Left lobe of liver (tissue), 2 donors: ENCODE data around the gene TMEM62. TPM values are rescaled to one million over a fixed set of nuclear protein-coding genes. Genes with fewer than 3 reads are reported as not detected.
"Not testable (repeated sequence)": the region's sequence is repeated elsewhere in the genome, so short reads cannot be mapped to it uniquely, and the experiment has no call there.

ENCODE experiments used
- ATAC-seq: fragments of 200-7000 bp; cut with Tn5 transposase; one replicate; pipeline ENCODE4 v1.9.1; 2020; ENCODE audit warnings: mild to moderate bottlenecking, moderate library complexity
- DNase-seq: peaks from one replicate; pipeline ENCODE4 v3.0.0-alpha.2; 2020; ENCODE audit warnings: low spot score
- total RNA-seq: library from RNA; stranded (reverse); gene quantifications from one replicate; pipeline ENCODE4 v1.2.1, GENCODE V29; 2021
- donor health status: DM: no; HTN: no; CAD: no; lungs with moderate emphysema.
- donor health status: DM: no; HTN: yes; CAD: no.

Gene TMEM62
- total RNA-seq, 1 donor from 2014 or later, result 7.8 TPM

DNA sequence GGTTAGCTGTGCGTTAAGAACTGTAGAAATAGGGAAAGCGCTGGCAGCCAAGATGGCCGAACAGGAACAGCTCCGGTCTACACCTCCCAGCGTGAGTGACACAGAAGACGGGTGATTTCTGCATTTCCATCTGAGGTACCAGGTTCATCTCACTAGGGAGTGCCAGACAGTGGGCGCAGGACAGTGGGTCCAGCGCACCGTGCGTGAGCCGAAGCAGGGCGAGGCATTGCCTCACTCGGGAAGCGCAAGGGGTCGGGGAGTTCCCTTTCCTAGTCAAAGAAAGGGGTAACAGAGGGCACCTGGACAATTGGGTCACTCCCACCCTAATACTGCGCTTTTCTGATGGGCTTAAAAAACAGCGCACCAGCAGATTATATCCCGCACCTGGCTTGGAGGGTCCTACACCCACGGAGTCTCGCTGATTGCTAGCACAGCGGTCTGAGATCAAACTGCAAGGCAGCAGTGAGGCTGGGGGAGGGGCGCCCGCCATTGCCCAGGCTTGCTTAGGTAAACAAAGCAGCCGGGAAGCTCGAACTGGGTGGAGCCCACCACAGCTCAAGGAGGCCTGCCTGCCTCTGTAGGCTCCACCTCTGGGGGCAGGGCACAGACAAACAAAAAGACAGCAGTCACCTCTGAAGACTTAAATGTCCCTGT is 42.4 kb downstream of the TMEM62 start:
- not testable (repeated sequence) for DNase-seq, ATAC-seq

DNA sequence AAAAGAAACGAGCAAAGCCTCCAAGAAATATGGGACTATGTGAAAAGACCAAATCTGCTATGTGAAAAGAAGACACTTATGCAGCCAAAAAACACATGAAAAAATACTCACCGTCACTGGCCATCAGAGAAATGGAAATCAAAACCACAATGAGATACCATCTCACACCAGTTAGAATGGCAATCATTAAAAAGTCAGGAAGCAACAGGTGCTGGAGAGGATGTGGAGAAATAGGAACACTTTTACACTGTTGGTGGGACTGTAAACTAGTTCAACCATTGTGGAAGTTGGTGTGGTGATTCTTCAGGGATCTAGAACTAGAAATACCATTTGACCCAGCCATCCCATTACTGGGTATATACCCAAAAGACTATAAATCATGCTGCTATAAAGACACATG is 43.8 kb downstream of the TMEM62 start:
- not testable (repeated sequence) for ATAC-seq, DNase-seq

DNA sequence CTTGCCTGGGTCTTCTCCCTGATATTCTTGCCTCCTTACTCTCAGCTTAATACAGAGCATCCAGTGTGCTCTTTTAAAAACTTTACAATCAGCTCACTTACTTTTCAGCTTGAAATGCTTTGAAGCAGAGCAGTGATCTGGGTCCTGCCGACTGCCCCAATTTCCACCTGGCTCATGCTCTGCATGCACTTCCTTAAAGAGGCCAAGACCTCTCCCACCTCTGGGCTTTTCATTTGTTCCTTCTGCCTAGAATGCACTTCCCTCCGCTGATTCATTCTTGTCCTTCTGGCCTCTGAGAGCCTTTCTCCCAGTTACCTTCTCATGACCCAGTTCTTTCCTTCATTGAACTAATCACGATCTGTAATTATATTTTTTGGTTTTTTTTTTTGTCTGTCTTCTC is 49.9 kb downstream of the TMEM62 start:
- DNase-seq (no peak), ATAC-seq (no peak)

DNA sequence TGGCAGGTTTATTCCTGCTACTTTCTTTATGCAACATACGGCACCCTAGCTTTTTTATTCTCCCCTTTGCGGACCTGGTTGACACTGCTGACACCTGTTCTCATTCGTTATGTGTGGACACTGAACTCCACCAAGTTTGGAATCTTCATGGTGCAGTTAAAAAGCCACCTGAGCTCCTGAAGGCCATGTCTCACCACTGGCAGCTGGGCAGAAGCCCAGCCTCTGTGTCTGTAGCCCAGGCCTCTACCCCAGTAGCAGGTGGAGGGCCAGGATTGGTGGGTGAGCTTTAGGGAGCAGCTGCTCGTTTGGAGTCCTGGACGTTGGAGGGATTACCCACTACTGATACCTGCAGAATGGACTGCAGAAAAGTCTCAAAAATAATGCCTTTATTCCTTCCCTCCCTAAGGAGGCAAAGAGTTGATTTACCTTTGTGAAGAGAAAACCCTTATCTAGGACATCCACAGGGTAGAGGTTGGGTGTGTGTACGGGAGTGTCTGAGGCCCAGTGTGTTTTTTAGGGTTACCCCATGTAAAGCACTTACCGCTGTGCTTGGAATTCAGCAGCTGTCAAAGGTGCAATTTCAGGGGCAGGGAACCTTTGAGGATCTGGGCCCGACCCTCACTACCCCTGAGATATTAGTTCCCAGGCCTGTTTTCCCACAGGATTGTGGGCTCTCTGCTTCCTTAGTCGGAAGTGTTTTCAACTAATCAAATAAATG is 51.2 kb downstream of the TMEM62 start:
- ATAC-seq (no peak), DNase-seq (no peak)

DNA sequence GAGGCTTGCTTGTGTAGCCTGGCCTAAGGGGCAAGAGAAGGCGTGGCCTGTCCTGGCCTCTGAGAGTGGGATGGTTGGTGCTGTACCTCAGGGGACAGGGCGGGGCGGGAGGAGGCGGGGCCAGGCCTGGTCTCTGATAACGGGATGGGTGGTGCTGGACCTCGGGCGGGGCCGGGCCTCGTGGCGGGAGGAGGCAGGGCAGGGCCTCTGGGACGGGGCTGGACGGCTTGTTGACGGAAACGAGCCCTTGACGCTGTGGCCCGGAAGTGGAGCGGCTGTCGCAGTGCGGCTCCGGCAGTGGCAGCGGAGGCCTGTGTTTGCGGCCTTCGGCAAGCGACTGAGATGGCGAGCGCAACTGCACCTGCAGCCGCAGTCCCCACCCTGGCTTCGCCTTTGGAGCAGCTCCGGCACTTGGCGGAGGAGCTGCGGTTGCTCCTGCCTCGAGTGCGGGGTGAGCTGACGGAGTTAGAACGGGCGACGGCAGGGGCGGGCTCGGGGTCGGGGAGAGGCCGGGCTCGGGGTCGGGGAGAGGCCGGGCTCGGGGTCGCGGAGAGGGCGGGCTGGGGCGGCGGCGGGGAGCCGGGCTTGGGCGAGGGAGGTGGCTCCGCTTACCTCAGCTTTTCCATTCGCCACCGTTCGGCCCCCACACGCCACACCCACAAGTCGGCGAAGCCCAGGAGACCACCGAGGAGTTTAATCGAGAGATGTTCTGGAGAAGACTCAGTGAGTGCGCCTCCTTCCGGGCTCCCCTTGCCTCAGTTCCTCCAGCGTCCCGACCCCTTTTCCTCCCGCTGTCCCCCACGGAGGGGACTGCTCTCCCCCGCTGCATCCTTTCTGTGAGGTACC is 52.0 kb downstream of the TMEM62 start, which contains the start of gene CCNDBP1:
CCNDBP1 (plus strand) TSS at position 247 of the 846 bp plus-strand sequence; CDS start at position 343, 96 bp downstream.
- DNase-seq, result peak; percentile 97
- ATAC-seq, result peak; percentile 98

DNA sequence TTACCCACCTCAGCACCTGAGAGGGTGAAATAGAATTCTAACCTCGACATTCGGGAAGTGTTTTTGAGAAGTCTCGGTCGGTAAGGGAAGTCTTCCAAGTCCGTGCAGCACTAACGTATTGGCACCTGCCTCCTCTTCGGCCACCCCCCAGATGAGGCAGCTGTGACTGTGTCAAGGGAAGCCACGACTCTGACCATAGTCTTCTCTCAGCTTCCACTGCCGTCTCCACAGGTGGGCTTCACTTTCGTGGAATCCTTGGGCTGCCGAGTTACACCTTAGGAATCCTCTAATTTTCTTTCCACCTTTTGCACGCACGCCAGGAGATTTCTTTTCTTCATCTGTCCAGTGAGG is 52.6 kb downstream of the TMEM62 start:
- ATAC-seq, result peak; percentile 18

DNA sequence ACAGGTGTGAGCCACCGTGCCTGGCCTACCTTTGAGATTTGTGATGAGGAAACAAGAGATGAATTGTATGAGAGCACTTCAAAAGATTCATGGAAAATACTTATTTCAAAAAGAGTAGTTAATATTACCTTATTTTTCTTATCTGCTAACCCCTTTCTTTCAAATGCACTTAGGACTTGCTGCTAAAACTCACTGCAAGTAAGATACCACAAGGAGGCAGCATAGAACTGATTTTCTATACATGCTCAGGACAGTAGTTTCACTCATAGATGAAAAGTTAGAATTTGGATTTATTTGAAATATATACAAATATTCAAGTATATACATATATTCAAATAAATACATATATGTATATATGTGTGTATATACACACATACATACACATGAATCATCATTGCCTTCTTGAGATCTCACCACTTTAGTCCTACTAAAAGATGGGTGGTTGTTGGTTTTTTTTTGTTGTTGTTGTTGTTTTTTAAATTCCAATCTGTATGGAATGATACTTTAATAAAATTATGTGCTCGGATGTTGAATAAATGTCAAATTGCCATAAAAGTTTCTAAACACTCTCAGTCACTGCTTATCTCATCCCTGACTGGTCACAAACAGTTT is 54.3 kb downstream of the TMEM62 start:
- ATAC-seq (no peak), DNase-seq (no peak)

More for the DNA sequence above, 52.6 kb downstream of the TMEM62 start:
- DNase-seq, result no peak

DNA sequence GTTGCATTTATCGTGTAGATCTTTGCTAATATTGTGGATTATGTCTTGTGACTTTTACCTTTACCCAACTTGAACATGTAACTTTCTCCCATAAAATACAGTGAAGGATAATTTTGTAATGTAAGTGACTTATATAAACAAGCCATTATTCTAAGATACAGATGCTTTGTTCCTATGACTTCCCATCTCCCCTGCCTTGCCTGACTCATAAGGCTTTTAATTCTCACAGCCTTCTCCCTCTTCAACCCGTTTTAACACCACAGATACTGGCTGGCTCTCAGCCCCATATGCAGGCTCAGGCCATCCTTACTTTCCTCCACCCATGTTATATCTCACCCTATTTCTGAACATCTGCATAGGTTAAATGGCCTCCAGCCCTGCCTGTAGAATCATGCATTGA is 55.9 kb downstream of the TMEM62 start:
- DNase-seq (no peak), ATAC-seq (no peak)

DNA sequence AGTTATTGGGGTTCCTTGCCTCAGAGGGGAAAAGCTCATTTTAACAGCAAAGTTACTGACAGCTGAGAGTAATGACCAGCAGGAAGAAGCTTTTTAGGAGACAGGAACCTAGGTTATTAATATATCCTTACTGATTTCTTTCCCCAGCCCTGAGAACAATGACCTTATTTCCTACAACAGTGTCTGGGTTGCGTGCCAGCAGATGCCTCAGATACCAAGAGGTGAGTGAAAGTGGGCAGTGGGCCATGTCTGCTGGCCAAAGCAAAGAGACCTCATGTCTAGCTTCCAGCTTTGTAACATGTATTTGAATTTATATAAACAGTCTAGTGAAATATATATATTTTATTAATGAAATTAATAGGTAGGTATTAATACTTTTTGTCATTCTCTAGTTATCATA is 56.8 kb downstream of the TMEM62 start:
- no peak for DNase-seq
- ATAC-seq, result peak; percentile 25

DNA sequence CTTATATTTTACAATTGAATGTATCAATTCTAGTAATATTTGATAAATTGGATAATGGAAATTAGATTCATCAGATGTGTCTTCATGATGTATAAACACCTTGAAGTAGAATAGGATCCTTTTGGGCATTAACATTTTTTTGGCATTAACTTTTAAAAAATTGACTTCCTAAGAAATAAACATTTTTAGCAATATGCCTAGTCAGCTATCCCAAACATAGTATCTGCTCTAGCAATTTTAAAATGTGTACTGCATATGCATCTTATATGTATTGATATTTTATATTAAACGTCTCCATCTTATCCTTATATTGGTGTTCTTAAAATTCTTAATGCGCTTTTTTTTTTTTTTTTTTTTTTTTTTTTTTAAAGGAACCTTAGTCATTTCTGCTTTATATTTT is 60.3 kb downstream of the TMEM62 start:
- DNase-seq (no peak), ATAC-seq (no peak)

DNA sequence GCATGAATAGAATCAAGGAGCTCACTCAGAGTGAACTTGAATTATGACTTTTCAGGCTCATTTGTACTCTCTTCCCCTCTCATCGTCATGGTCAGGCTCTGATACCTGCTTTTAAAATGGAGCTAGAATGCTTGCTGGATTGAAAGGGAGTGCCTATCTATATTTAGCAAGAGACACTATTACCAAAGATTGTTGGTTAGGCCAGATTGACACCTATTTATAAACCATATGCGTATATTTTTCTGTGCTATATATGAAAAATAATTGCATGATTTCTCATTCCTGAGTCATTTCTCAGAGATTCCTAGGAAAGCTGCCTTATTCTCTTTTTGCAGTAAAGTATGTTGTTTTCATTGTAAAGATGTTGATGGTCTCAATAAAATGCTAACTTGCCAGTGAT is 61.4 kb downstream of the TMEM62 start:
- ATAC-seq, result no peak
- no peak for DNase-seq

DNA sequence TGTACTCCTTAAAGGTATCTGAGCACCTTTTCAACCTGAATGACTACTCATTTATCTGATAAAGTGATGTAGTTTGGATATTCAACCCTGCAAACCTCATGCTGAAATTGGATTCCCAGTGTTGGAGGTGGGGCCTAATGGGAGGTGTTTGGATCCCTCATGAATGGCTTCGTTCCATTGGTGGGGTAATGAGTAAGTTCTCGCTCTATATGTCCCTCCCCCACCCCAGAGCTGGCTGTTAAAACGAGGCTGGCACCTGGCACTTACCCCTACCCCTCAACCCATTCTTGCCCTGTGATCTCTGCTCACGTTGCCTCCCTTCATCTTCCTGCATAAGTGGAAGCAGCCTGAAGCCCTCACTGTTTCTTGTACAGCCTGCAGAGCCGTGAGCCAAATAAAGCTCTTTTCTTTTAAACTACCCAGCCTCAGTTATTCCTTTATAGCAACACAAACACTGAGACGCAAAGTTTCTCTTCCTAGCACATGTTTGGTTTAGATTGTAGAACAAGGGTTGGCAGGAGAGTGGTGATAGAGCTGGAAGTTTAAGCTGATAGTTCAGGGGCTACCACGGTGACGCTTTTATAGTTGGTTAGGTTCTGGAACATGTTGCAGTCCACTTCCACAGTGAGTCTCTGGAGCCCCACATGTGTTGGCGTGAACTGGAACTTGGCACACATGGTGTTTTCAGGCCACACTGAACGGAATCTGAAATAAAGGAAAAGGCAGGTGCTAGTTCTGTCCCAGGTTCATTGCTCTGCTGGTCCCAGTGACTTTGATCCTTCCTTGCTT is 63.6 kb downstream of the TMEM62 start:
- no peak for ATAC-seq
- DNase-seq, result no peak

DNA sequence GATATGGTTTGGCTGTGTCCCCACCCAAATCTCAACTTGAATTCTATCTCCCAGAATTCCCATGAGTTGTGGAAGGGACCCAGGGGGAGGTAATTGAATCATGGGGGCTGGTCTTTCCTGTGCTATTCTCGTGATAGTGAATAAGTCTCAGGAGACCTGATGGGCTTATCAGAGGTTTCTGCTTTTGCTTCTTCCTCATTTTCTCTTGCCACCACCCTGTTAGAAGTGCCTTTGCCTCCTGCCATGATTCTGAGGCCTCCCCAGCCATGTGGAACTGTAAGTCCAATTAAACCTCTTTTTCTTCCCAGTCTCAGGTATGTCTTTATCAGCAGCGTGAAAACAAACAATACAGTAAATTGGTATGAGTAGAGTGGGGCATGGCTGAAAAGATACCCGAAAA is 64.4 kb downstream of the TMEM62 start:
- DNase-seq, ATAC-seq: not testable (repeated sequence)

DNA sequence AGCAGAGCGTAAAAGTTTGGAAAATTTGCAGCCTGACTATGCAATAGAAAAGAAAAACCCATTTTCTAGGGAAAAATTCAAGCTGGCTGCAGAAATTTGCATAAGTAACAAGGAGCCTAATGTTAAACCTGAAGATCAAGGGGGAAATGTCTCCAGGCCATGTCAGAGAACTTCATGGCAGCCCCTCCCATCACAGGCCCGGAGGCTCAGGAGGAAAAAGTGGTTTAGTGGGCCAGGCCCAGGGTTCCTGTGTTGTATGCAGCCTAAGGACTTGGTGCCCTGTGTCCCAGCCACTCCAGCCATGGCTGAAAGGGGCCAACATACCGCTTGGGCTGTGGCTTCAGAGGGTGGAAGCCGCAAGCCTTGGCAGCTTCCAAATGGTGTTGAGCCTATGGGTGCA is 65.2 kb downstream of the TMEM62 start:
- not testable (repeated sequence) for ATAC-seq, DNase-seq

DNA sequence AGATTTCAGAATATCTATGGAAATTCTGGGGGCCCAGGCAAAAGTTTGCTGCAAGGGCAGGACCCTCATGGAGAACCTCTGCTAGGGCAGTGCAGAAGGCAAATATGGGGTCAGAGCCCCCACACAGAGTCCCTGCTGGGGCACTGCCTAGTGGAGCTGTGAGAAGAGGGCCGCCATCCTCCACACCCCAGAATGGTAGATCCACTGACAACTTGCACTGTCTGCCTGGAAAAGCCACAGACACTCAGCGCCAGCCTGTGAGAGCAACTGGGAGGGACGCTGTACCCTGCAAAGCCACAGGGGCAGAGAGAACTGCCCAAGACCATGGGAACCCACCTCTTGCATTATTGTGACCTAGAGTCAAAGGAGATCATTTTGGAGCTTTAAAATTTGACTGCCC is 65.6 kb downstream of the TMEM62 start:
- ATAC-seq, result no peak
- DNase-seq, result no peak

DNA sequence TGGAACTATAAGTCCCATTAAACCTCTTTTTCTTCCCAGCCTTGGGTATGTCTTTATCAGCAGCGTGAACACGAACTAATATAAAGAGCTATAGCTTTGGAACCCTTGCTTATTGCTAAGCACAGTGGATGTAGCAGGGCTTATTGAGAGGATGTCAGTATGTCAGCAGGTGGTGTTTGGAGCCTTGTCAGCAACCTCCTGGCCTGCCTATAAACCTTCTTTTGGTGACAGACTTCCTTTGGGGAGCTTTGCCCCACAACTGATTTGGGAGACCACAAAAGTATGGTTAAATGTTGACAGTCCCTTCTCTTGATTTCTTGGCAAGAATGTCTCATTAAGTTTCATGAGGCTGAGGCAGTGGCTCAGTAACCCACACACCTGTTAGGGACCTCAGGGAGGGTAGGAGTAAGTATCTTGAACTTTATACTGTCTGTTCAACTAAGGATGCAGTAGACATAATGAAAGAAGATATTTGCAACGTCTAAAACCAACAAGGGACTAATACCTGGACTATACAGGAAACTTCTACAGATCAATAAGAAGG is 66.6 kb downstream of the TMEM62 start:
- ATAC-seq (no peak), DNase-seq (no peak)

DNA sequence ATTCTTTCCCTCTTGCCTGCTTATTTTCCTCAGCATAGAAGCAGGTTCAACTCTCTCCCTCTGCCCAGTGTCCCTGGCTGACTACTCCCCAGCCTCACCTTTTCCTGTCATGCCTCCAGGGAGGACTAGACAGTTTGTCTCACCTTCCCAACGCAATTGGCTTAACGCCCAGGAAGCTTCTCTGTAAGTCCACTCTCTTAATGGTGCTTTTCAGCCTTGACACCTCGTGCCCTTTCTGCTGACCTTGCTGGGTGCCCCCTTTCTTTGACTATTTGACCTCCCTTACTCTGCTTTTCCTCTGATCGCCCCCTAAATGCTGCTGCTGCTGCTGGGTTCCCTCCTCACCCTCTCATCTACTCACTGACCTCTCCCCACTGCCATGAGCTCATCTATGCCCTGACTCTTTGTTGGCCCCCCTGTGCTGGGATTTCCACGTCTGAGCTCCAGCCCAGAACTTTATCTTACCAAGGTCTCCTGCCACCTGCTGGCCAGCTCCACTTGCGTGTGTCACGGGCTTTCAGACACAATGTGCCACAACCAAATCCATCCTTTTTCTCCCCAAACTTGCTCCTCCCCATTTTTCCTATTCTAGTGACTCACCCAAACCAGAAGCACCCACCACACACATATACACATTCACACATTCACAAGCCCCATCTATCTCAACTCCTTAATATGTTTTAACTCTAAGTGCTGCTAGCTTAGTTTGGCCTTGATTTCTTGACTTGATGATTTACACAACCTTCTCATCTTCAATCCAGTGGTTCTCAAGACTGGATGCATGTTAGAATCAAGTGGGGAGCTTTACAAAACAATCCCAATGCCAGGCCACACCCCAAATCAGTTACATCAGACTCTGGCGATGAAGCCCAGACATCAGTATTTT is 70.9 kb downstream of the TMEM62 start:
- DNase-seq (no peak), ATAC-seq (peak; percentile 83)

DNA sequence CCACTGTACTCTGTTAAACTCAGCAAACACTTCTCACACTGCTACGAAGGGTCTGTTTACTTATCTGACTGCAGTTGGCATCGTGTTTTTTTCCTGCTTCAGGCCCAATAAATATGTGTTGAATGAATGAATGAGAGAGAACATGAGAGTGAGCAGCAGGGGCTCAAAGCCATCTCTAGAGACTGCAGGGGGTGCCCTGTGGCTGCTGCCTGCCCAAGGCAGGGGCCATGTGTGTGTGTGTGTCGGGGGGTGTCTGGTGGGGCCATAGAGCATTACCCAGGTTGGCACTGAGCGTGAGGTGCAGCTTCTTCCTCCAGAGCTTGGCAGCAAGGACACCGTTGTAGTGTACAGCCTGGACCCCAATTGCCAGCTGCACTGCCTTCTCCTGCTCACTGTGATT is 72.7 kb downstream of the TMEM62 start:
- no peak for DNase-seq

DNA sequence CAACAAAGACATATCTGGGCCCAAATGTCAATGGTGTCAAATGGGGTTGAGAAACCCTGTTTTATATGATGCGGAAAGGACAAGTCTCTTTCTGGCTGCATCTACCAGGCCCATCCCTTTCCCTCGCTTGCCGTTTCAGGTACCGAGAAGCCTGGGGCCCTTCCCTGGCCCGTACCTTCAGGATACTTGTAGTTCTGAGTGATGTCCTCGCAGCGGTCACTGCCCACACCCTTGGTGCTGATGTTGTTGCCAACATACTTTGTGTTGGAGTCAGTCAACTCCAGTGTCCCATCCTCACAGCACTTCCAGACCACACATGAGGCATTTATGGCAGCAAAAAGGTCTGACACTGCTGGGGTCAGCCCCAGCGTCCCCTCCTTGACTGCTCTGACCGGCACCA is 73.6 kb downstream of the TMEM62 start:
- ATAC-seq, result no peak
- DNase-seq, result no peak

More for the DNA sequence above, 72.7 kb downstream of the TMEM62 start:
- ATAC-seq, result no peak
